Liver (tissue), 3 donors: ENCODE results near the gene PTPN4.
A peak's percentile ranks its signal among the peaks of the same experiment; 100 is the strongest.

Experiments
- ATF3 ChIP-seq: IDR thresholded peaks from 2 replicates; pipeline ENCODE4 v1.6.1; 2016; ENCODE audit warnings: antibody characterized with exemption
- CTCF ChIP-seq: fragments of 150-350 bp; IDR thresholded peaks from 2 replicates; pipeline ENCODE4 v1.5.1; 2017; ENCODE audit warnings: improper control_type of control experiment, low read depth, low read length; ENCODE audit not compliant: missing input control
- FOXA1 ChIP-seq: IDR thresholded peaks from 2 replicates; pipeline ENCODE4 v1.6.1; 2016; ENCODE audit warnings: antibody characterized with exemption
- JUND ChIP-seq, 2 donors: IDR thresholded peaks; 2 replicates each; pipeline ENCODE4 v1.6.1; 2016; ENCODE audit warnings: antibody characterized with exemption in 2 of 2
- MAX ChIP-seq: IDR thresholded peaks from 2 replicates; pipeline ENCODE4 v1.6.1; 2016; ENCODE audit warnings: antibody characterized with exemption
- REST ChIP-seq: IDR thresholded peaks from 2 replicates; pipeline ENCODE4 v1.6.1; 2016; ENCODE audit warnings: antibody characterized with exemption, mild to moderate bottlenecking
- SP1 ChIP-seq: IDR thresholded peaks from 2 replicates; pipeline ENCODE4 v1.6.1; 2018; ENCODE audit warnings: antibody characterized with exemption, mild to moderate bottlenecking
- TAF1 ChIP-seq: conservative IDR thresholded peaks from 2 replicates; pipeline ENCODE4 v1.6.1; 2016; ENCODE audit warnings: antibody characterized with exemption, mild to moderate bottlenecking
- YY1 ChIP-seq: IDR thresholded peaks from 2 replicates; pipeline ENCODE4 v1.6.1; 2016; ENCODE audit warnings: antibody characterized with exemption, mild to moderate bottlenecking
- donor health status: healthy.
- donor health status: healthy.

- TF ChIP-seq FOXA1 (no peak), ATF3 (no peak), CTCF (peak; percentile 9), YY1 (no peak), MAX (no peak), TAF1 (no peak), SP1 (no peak), JUND (IDR thresholded peaks at IDR 0.05) (no peak), REST (no peak)
These were observed 267.2 kb downstream of the PTPN4 start for GRCh38 chr2:120026890-120027289.
